ENCODE data around the gene HLTF. TPM values are rescaled to one million over a fixed set of nuclear protein-coding genes. Genes with fewer than 3 reads are reported as not detected.

The HLTF gene
- total RNA-seq, 1 donor from 2014 or later: 15.9 TPM

- no peaks in the 10 kb centered on the region for H3K36me3 Mint-ChIP-seq (ENCODE audit: low read depth, unreplicated experiment)
- no peak for DNase-seq (ENCODE audit: low spot score)
Observed at GRCh38 chr3:149080011-149080698, 6.2 kb downstream of the HLTF start.

GRCh38 chr3:149077628-149078027, 8.7 kb downstream of the HLTF start:
- TF ChIP-seq, protein P1, sequence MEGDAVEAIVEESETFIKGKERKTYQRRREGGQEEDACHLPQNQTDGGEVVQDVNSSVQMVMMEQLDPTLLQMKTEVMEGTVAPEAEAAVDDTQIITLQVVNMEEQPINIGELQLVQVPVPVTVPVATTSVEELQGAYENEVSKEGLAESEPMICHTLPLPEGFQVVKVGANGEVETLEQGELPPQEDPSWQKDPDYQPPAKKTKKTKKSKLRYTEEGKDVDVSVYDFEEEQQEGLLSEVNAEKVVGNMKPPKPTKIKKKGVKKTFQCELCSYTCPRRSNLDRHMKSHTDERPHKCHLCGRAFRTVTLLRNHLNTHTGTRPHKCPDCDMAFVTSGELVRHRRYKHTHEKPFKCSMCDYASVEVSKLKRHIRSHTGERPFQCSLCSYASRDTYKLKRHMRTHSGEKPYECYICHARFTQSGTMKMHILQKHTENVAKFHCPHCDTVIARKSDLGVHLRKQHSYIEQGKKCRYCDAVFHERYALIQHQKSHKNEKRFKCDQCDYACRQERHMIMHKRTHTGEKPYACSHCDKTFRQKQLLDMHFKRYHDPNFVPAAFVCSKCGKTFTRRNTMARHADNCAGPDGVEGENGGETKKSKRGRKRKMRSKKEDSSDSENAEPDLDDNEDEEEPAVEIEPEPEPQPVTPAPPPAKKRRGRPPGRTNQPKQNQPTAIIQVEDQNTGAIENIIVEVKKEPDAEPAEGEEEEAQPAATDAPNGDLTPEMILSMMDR (IDR thresholded peaks at IDR 0.05; ENCODE audit: unreplicated experiment): no peak
- H3K36me3 Mint-ChIP-seq (ENCODE audit: low read depth, unreplicated experiment): no peaks in the 10 kb centered on the region
- no peaks in the 10 kb centered on the region for H3K27me3 Mint-ChIP-seq (ENCODE audit: unreplicated experiment)
- no peak overlapping the region for H3K27ac Mint-ChIP-seq (ENCODE audit: unreplicated experiment)
- DNase-seq (ENCODE audit: low spot score): no peak
- no peaks in the 10 kb centered on the region for H3K4me1 Mint-ChIP-seq (ENCODE audit: unreplicated experiment)
- no peaks in the 10 kb centered on the region for H3K9me3 Mint-ChIP-seq (ENCODE audit: unreplicated experiment)
- no peak overlapping the region for H3K4me3 Mint-ChIP-seq (ENCODE audit: unreplicated experiment)

More at GRCh38 chr3:149080011-149080698, 6.2 kb downstream of the HLTF start:
- Mint-ChIP-seq H3K27ac (ENCODE audit: unreplicated experiment) (no peak overlapping the region), H3K4me1 (ENCODE audit: unreplicated experiment) (no peaks in the 10 kb centered on the region), H3K9me3 (ENCODE audit: unreplicated experiment) (no peaks in the 10 kb centered on the region), H3K27me3 (ENCODE audit: unreplicated experiment) (no peaks in the 10 kb centered on the region), H3K4me3 (ENCODE audit: unreplicated experiment) (no peak overlapping the region)
- TF ChIP-seq, protein P1 (IDR thresholded peaks at IDR 0.05; ENCODE audit: unreplicated experiment): no peak

DNA sequence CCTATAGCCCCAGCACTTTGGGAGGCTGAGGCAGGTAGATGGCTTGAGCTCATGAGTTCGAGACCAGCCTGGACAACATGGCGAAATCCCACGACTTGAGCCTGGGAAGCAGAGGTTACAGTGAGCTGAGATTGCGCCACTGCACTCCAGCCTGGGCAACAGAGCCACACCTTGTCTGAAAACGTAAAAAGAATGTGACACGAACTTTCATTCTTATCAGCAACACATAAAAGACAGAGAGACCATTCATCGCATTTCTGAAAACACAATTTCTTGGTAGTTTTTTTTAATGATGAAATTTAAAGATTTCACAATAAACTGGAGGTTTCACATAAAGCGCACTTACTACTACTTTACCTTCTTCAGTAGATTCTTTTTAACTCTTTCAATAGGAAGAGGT, 18.4 kb downstream of the HLTF start:
- Mint-ChIP-seq H3K36me3 (ENCODE audit: low read depth, unreplicated experiment) (no peaks in the 10 kb centered on the region), H3K27me3 (ENCODE audit: unreplicated experiment) (no peaks in the 10 kb centered on the region)

GRCh38 chr3:149061776-149062175, 24.6 kb downstream of the HLTF start:
- TF ChIP-seq, protein P1 (IDR thresholded peaks at IDR 0.05; ENCODE audit: unreplicated experiment): no peak
- H3K36me3 Mint-ChIP-seq (ENCODE audit: low read depth, unreplicated experiment): no peaks in the 10 kb centered on the region
- no peak for DNase-seq (ENCODE audit: low spot score)
- no peaks in the 10 kb centered on the region for H3K27me3 Mint-ChIP-seq (ENCODE audit: unreplicated experiment)
- no peak overlapping the region for H3K4me3 Mint-ChIP-seq (ENCODE audit: unreplicated experiment)
- H3K4me1 Mint-ChIP-seq (ENCODE audit: unreplicated experiment): no peaks in the 10 kb centered on the region
- H3K9me3 Mint-ChIP-seq (ENCODE audit: unreplicated experiment): no peaks in the 10 kb centered on the region
- no peak overlapping the region for H3K27ac Mint-ChIP-seq (ENCODE audit: unreplicated experiment)

More for the DNA sequence above, 18.4 kb downstream of the HLTF start:
- no peak overlapping the region for H3K27ac Mint-ChIP-seq (ENCODE audit: unreplicated experiment)
- no peaks in the 10 kb centered on the region for H3K4me1 Mint-ChIP-seq (ENCODE audit: unreplicated experiment)
- DNase-seq (ENCODE audit: low spot score): no peak
- no peaks in the 10 kb centered on the region for H3K9me3 Mint-ChIP-seq (ENCODE audit: unreplicated experiment)
- no peak overlapping the region for H3K4me3 Mint-ChIP-seq (ENCODE audit: unreplicated experiment)
- TF ChIP-seq, protein P1 (IDR thresholded peaks at IDR 0.05; ENCODE audit: unreplicated experiment): no peak

- TF ChIP-seq, protein P1 (IDR thresholded peaks at IDR 0.05; ENCODE audit: unreplicated experiment): no peak
- H3K4me1 Mint-ChIP-seq (ENCODE audit: unreplicated experiment): no peaks in the 10 kb centered on the region
- no peaks in the 10 kb centered on the region for H3K27me3 Mint-ChIP-seq (ENCODE audit: unreplicated experiment)
- no peak for DNase-seq (ENCODE audit: low spot score)
- no peak overlapping the region for H3K4me3 Mint-ChIP-seq (ENCODE audit: unreplicated experiment)
- no peak overlapping the region for H3K27ac Mint-ChIP-seq (ENCODE audit: unreplicated experiment)
- H3K9me3 Mint-ChIP-seq (ENCODE audit: unreplicated experiment): no peaks in the 10 kb centered on the region
- H3K36me3 Mint-ChIP-seq (ENCODE audit: low read depth, unreplicated experiment): peaks cover 5% of the 10 kb centered on the region
Observed at GRCh38 chr3:149058602-149059001, 27.7 kb downstream of the HLTF start.

All from endothelial cell (in vitro differentiated cells).